BLaER1 treated with 17β-estradiol and CSF1 and Interleukin-3, amounts not matched to agents 10 nM and 100 nM (cell line): ENCODE data around the gene CNEP1R1.

Experiments used
- H3K27ac ChIP-seq, 11 experiments: shearing (Covaris generic); formaldehyde crosslinking; 2 replicates each; pipeline ENCODE4 v1.8.1; 2022
- H3K27me3 ChIP-seq, 11 experiments: shearing (Covaris generic); formaldehyde crosslinking; 2 replicates each; pipeline ENCODE4 v1.8.1; 2022
- H3K36me3 ChIP-seq, 11 experiments: shearing (Covaris generic); formaldehyde crosslinking; 2 replicates each; pipeline ENCODE4 v1.8.1; 2022
- H3K4me1 ChIP-seq, 10 experiments: shearing (Covaris generic); formaldehyde crosslinking; 2 replicates each; pipeline ENCODE4 v1.8.1; 2022
- H3K4me2 ChIP-seq, 11 experiments: shearing (Covaris generic); formaldehyde crosslinking; 2 replicates each; pipeline ENCODE4 v1.8.1; 2022
- H3K4me3 ChIP-seq, 10 experiments: shearing (Covaris generic); formaldehyde crosslinking; 2 replicates each; pipeline ENCODE4 v1.8.1; 2022
- H3K9ac ChIP-seq, 11 experiments: shearing (Covaris generic); formaldehyde crosslinking; 2 replicates each; pipeline ENCODE4 v1.8.1; 2022
- H3K9me3 ChIP-seq, 11 experiments: shearing (Covaris generic); formaldehyde crosslinking; replicated peaks in 1 of 11; 2 replicates each; pipeline ENCODE4 v1.8.1; 2022
- H4K20me1 ChIP-seq, 11 experiments: shearing (Covaris generic); formaldehyde crosslinking; 2 replicates each; pipeline ENCODE4 v1.8.1; 2022
- Cebpa-rat ChIP-seq, 11 experiments: shearing (Covaris generic); IDR thresholded peaks; 2 replicates each; pipeline ENCODE4 v1.8.1; 2022

The CNEP1R1 gene

GRCh38 chr16:50035468-50035992, 10.5 kb downstream of the CNEP1R1 start:
- peaks cover 0 to 9% (median 0%) of the 10 kb centered on the region in 11 experiments; a peak in 3 of 22 replicates for H4K20me1 ChIP-seq
- no peak overlapping the region for H3K4me2 ChIP-seq
- TF ChIP-seq Cebpa-rat (IDR thresholded peaks at IDR 0.05) = no peak
- H3K27ac ChIP-seq = no peak overlapping the region
- no peak overlapping the region for H3K9ac ChIP-seq
- no peaks in the 10 kb centered on the region for H3K9me3 ChIP-seq
- no peaks in the 10 kb centered on the region for H3K27me3 ChIP-seq
- no peak overlapping the region for H3K4me3 ChIP-seq
- peaks cover 61 to 79% (median 69%) of the 10 kb centered on the region in 11 experiments for H3K36me3 ChIP-seq
- peaks cover 18 to 65% (median 33%) of the 10 kb centered on the region in 10 experiments for H3K4me1 ChIP-seq

DNA sequence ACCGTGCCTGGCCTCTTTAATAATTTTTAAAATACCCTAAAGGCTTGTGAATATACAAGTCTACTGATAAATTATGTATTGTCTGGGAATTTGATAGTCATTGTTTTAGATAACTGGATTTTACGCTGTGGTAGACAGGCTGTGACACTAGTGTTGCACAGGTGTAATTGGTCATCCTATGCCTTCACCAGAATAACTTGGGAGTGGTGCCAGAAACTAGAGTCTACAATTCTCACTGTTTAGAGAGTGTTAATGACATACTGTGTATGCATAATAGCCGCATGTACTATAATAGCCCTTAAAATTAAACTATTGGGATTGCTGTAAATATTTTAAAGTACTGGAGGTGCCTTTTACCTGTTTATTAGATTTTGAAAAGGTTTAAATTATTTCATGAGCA, 11.4 kb downstream of the CNEP1R1 start:
- 0 out of 22 replicates have a peak overlapping the region, but pooled peaks of 1 of the 11 experiments have one; percentile 8 for H3K9ac ChIP-seq
- no peaks in the 10 kb centered on the region for H3K27me3 ChIP-seq
- H4K20me1 ChIP-seq = peaks cover 0 to 9% (median 0%) of the 10 kb centered on the region in 11 experiments; a peak in 3 of 22 replicates
- TF ChIP-seq Cebpa-rat (IDR thresholded peaks at IDR 0.05) = no peak
- H3K9me3 ChIP-seq = no peaks in the 10 kb centered on the region
- H3K4me3 ChIP-seq = no peak overlapping the region
- peak overlapping the region in 2 of 11 experiments; percentile 30 to 83; a peak in 5 of 22 replicates for H3K4me2 ChIP-seq
- H3K36me3 ChIP-seq = peaks cover 53 to 70% (median 61%) of the 10 kb centered on the region in 11 experiments
- peaks cover 18 to 67% (median 32%) of the 10 kb centered on the region in 10 experiments for H3K4me1 ChIP-seq
- H3K27ac ChIP-seq = peak overlapping the region in 1 of 11 experiments; percentile 12; a peak in 1 of 22 replicates

DNA sequence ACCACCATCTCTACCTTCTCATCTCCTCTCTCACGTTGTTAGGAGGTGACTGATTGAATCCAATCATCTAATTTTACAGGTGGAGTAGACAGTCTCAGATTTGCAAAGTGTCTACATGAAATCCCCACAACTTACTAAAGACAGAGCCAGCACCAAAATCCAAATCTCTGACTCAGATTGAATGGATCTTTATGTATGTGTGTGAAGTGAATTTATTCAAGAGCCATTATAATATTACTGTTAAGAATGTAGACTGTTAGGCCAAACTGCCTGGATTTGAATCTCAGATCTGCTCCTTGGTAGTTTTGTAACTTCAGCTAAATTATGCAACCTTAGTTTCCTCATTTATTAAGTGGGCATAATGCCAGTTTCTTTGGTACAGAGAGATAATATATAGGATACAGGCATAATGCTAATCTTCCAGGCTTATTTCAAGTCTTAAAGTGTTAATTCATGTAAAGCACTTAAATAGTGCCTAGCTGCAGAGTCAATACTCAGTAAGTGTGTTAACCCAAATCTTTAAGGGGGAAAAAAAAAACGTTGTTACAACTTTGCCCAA, 12.7 kb downstream of the CNEP1R1 start:
- peak in 1 of 11 experiments; percentile 39; a peak in 2 of 22 replicates for TF ChIP-seq Cebpa-rat (IDR thresholded peaks at IDR 0.05)
- peak overlapping the region in 6 of 11 experiments; percentile 41 to 68 (median 58); a peak in 11 of 22 replicates for H3K9ac ChIP-seq
- no peaks in the 10 kb centered on the region for H3K9me3 ChIP-seq
- H3K4me3 ChIP-seq = 0 out of 20 replicates have a peak overlapping the region, but pooled peaks of 1 of the 10 experiments have one; percentile 16
- peak overlapping the region; percentile 27 to 87 (median 67); a peak in 20 of 22 replicates for H3K27ac ChIP-seq
- no peaks in the 10 kb centered on the region for H3K27me3 ChIP-seq
- H3K4me2 ChIP-seq = peak overlapping the region in 8 of 11 experiments; percentile 45 to 84 (median 75); a peak in 16 of 22 replicates
- H3K4me1 ChIP-seq = peaks cover 18 to 63% (median 32%) of the 10 kb centered on the region in 10 experiments
- H3K36me3 ChIP-seq = peaks cover 40 to 57% (median 48%) of the 10 kb centered on the region in 11 experiments
- H4K20me1 ChIP-seq = no peaks in the 10 kb centered on the region

DNA sequence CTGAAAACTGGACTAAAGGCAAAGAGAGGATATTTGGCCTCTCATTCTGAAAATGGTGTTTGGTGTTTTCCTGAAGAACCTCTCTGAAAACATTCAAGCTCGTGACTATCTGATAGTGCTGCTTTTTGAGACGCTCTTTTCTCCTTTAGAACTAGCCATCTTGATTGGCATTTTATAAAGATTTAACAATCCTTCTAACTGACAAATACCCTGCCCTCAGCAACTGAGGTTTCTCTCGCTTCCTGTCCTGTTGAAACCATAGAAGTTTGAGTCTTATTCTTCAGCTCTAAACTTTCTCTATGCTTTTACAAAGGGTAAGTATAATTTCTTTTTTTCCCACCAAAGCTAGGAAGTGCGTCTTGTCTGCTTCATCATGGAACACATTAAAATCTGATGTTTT, 13.3 kb downstream of the CNEP1R1 start:
- no peaks in the 10 kb centered on the region for H3K27me3 ChIP-seq
- peak overlapping the region; percentile 27 to 87 (median 67); a peak in 21 of 22 replicates for H3K27ac ChIP-seq
- H3K4me3 ChIP-seq = no peak overlapping the region
- H4K20me1 ChIP-seq = no peaks in the 10 kb centered on the region
- H3K4me1 ChIP-seq = peaks cover 18 to 63% (median 32%) of the 10 kb centered on the region in 10 experiments
- peak overlapping the region in 6 of 11 experiments; percentile 41 to 68 (median 58); a peak in 11 of 22 replicates for H3K9ac ChIP-seq
- no peak for TF ChIP-seq Cebpa-rat (IDR thresholded peaks at IDR 0.05)
- no peaks in the 10 kb centered on the region for H3K9me3 ChIP-seq
- peaks cover 34 to 51% (median 42%) of the 10 kb centered on the region in 11 experiments for H3K36me3 ChIP-seq
- H3K4me2 ChIP-seq = peak overlapping the region in 8 of 11 experiments; percentile 45 to 84 (median 75); a peak in 16 of 22 replicates

- H3K27me3 ChIP-seq = no peaks in the 10 kb centered on the region
- H3K9ac ChIP-seq = peak overlapping the region in 6 of 11 experiments; percentile 41 to 68 (median 58); a peak in 9 of 22 replicates
- peaks cover 28 to 45% (median 36%) of the 10 kb centered on the region in 11 experiments for H3K36me3 ChIP-seq
- peak overlapping the region; percentile 43 to 84 (median 74) for H3K4me2 ChIP-seq
- H3K4me3 ChIP-seq = no peak overlapping the region
- H4K20me1 ChIP-seq = no peaks in the 10 kb centered on the region
- H3K4me1 ChIP-seq = peaks cover 18 to 63% (median 32%) of the 10 kb centered on the region in 10 experiments
- no peaks in the 10 kb centered on the region for H3K9me3 ChIP-seq
- no peak for TF ChIP-seq Cebpa-rat (IDR thresholded peaks at IDR 0.05)
- peak overlapping the region in 10 of 11 experiments; percentile 27 to 87 (median 69); a peak in 18 of 22 replicates for H3K27ac ChIP-seq
Measured at GRCh38 chr16:50038756-50039529, 13.9 kb downstream of the CNEP1R1 start.

- H3K9ac ChIP-seq = no peak overlapping the region
- H3K27me3 ChIP-seq = no peaks in the 10 kb centered on the region
- peaks cover 17 to 34% (median 25%) of the 10 kb centered on the region in 11 experiments for H3K36me3 ChIP-seq
- no peak for TF ChIP-seq Cebpa-rat (IDR thresholded peaks at IDR 0.05)
- no peaks in the 10 kb centered on the region for H4K20me1 ChIP-seq
- H3K4me2 ChIP-seq = peak overlapping the region in 7 of 11 experiments; percentile 45 to 84 (median 75); a peak in 12 of 22 replicates
- peaks cover 18 to 63% (median 32%) of the 10 kb centered on the region in 10 experiments for H3K4me1 ChIP-seq
- no peaks in the 10 kb centered on the region for H3K9me3 ChIP-seq
- H3K27ac ChIP-seq = peak overlapping the region in 6 of 11 experiments; percentile 29 to 87 (median 78); a peak in 10 of 22 replicates
- H3K4me3 ChIP-seq = no peak overlapping the region
Measured at GRCh38 chr16:50040018-50040417, 15.0 kb downstream of the CNEP1R1 start.

DNA sequence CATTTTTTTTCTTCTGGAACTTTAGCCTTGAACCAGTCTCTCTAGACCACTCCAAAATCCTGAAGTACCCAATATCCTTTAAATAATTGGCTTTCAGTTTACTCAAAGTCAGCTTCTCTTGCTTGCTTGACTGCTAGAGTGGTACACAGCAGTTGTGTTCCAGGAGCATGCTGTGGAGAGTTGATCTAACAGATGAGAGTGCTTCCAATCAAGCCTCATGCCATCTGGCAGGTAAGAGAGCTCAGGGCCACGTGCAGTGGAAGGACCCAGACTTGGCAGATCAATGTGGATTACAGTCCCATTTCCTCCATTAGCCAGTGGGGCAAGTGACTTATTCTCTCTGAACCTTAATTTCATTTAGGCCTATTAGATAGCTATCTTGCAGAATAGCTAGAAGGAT, 15.7 kb downstream of the CNEP1R1 start:
- H3K27ac ChIP-seq = peak overlapping the region in 3 of 11 experiments; percentile 39 to 87 (median 86); a peak in 4 of 22 replicates
- H3K4me1 ChIP-seq = peaks cover 18 to 56% (median 32%) of the 10 kb centered on the region in 10 experiments
- TF ChIP-seq Cebpa-rat (IDR thresholded peaks at IDR 0.05) = no peak
- H3K4me3 ChIP-seq = no peak overlapping the region
- H3K4me2 ChIP-seq = peak overlapping the region in 4 of 11 experiments; percentile 74 to 84 (median 79); a peak in 7 of 22 replicates
- H3K27me3 ChIP-seq = no peaks in the 10 kb centered on the region
- no peaks in the 10 kb centered on the region for H3K9me3 ChIP-seq
- no peak overlapping the region for H3K9ac ChIP-seq
- H4K20me1 ChIP-seq = no peaks in the 10 kb centered on the region
- H3K36me3 ChIP-seq = peaks cover 10 to 27% (median 18%) of the 10 kb centered on the region in 11 experiments; a peak in 21 of 22 replicates

DNA sequence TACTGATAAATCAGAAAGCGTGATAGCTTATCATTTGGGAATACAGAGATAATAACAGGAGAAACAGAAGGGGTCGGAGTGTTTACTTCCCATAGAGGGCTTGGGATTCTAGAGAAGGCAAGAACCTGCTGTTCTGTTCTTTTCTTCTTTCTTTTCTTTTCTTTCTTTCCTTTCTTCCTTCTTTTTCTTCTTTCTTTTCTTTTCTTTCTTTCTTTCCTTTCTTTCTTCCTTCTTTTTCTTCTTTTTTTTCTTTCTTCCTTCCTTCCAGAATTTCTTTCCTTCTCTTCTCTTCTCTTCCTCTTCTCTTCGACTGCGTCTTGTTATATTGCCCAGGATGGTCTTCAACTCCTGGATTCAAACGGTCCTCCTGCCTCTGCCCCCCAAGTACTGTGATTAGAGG, 18.3 kb downstream of the CNEP1R1 start:
- peaks cover 0 to 1% (median 0%) of the 10 kb centered on the region in 11 experiments; a peak in 2 of 22 replicates for H3K36me3 ChIP-seq
- no peak overlapping the region for H3K4me3 ChIP-seq
- H3K4me2 ChIP-seq = 0 out of 22 replicates have a peak overlapping the region, but pooled peaks of 1 of the 11 experiments have one; percentile 11
- H3K27me3 ChIP-seq = no peaks in the 10 kb centered on the region
- no peak overlapping the region for H3K27ac ChIP-seq
- no peak for TF ChIP-seq Cebpa-rat (IDR thresholded peaks at IDR 0.05)
- peaks cover 12 to 31% (median 19%) of the 10 kb centered on the region in 10 experiments for H3K4me1 ChIP-seq
- H3K9me3 ChIP-seq = no peaks in the 10 kb centered on the region
- H4K20me1 ChIP-seq = no peaks in the 10 kb centered on the region
- no peak overlapping the region for H3K9ac ChIP-seq
